Neural progenitor cell (in vitro differentiated cells): Measurements from ENCODE around the gene CD48. TPM values are rescaled to one million over a fixed set of nuclear protein-coding genes. Genes with fewer than 3 reads are reported as not detected.

Source experiments
- DNase-seq: peaks from one replicate; pipeline ENCODE4 v3.0.0-alpha.2; 2016; ENCODE audit warnings: low spot score
- H2AFZ ChIP-seq: fragments of 200-600 bp; sonication (generic); replicated peaks from 2 replicates; pipeline ENCODE4 v1.6.1; 2016; ENCODE audit warnings: antibody characterized with exemption
- H3F3A ChIP-seq: fragments of 200-600 bp; sonication (generic); 2 replicates; pipeline ENCODE4 v1.6.1; 2016; ENCODE audit warnings: antibody characterized with exemption, low read depth
- H3K27ac ChIP-seq: fragments of 200-600 bp; sonication (generic); 2 replicates; pipeline ENCODE4 v1.5.1; 2016; ENCODE audit warnings: mild to moderate bottlenecking
- H3K27me3 ChIP-seq: fragments of 200-600 bp; sonication (generic); 2 replicates; pipeline ENCODE4 v1.6.1; 2016; ENCODE audit warnings: mild to moderate bottlenecking, moderate library complexity
- H3K36me3 ChIP-seq: fragments of 200-600 bp; sonication (generic); 2 replicates; pipeline ENCODE4 v1.5.1; 2016
- H3K4me1 ChIP-seq: fragments of 200-600 bp; sonication (generic); 2 replicates; pipeline ENCODE4 v1.6.1; 2016; ENCODE audit warnings: mixed run types
- H3K4me2 ChIP-seq: fragments of 200-600 bp; sonication (generic); 2 replicates; pipeline ENCODE4 v1.6.1; 2016
- H3K4me3 ChIP-seq: fragments of 200-600 bp; sonication (generic); 2 replicates; pipeline ENCODE4 v1.5.1; 2016
- H3K79me2 ChIP-seq: fragments of 200-600 bp; sonication (generic); 2 replicates; pipeline ENCODE4 v1.6.1; 2016; ENCODE audit warnings: low read depth
- H3K9ac ChIP-seq: fragments of 200-600 bp; sonication (generic); 2 replicates; pipeline ENCODE4 v1.6.1; 2016
- H3K9me3 ChIP-seq: fragments of 200-600 bp; sonication (generic); 2 replicates; pipeline ENCODE4 v1.5.1; 2016; ENCODE audit warnings: low read depth
- H4K20me1 ChIP-seq: fragments of 200-600 bp; sonication (generic); 2 replicates; pipeline ENCODE4 v1.6.1; 2016; ENCODE audit warnings: low read depth
- H3K27ac Mint-ChIP-seq: 3 replicates; pipeline ENCODE4 v1.8.0; 2021; ENCODE audit warnings: mixed read lengths
- H3K27me3 Mint-ChIP-seq: 2 replicates; pipeline ENCODE4 v1.8.0; 2022; ENCODE audit warnings: low read depth, mild to moderate bottlenecking, inconsistent platforms, moderate library complexity, mixed read lengths; ENCODE audit not compliant: insufficient read depth
- H3K36me3 Mint-ChIP-seq: 3 replicates; pipeline ENCODE4 v1.8.0; 2021; ENCODE audit warnings: mixed read lengths
- H3K4me1 Mint-ChIP-seq: 3 replicates; pipeline ENCODE4 v1.8.0; 2021; ENCODE audit warnings: mixed read lengths
- H3K4me3 Mint-ChIP-seq: 3 replicates; pipeline ENCODE4 v1.8.0; 2021; ENCODE audit warnings: mild to moderate bottlenecking, moderate library complexity, mixed read lengths
- H3K9me3 Mint-ChIP-seq: 3 replicates; pipeline ENCODE4 v1.8.0; 2020; ENCODE audit warnings: mixed read lengths
- CTCF ChIP-seq: fragments of 200-600 bp; sonication (generic); IDR thresholded peaks from 2 replicates; pipeline ENCODE4 v1.5.1; 2017; ENCODE audit warnings: antibody characterized with exemption, mild to moderate bottlenecking
- EZH2 ChIP-seq: fragments of 200-600 bp; sonication (generic); IDR thresholded peaks from 2 replicates; pipeline ENCODE4 v1.6.1; 2017; ENCODE audit warnings: antibody characterized with exemption, mild to moderate bottlenecking, moderate library complexity
- EZH2phosphoT487 ChIP-seq: fragments of 200-600 bp; sonication (generic); IDR thresholded peaks from 2 replicates; pipeline ENCODE4 v1.6.1; 2017; ENCODE audit warnings: antibody characterized with exemption
- total RNA-seq: library from RNA; depleted of rRNA; stranded (reverse); fragments of >200 nt; gene quantifications from 2 replicates; pipeline ENCODE4 v1.2.3, GENCODE V29; 2015; ENCODE audit warnings: low replicate concordance

The CD48 gene
- total RNA-seq, 1 donor from 2014 or later, result not detected

GRCh38 chr1:160645386-160646130 lies 66.1 kb downstream of the CD48 start:
- Histone ChIP-seq H3K36me3 (no peaks in the 10 kb centered on the region), H3K4me3 (no peak overlapping the region), H4K20me1 (no peaks in the 10 kb centered on the region), H3K79me2 (no peaks in the 10 kb centered on the region), H3K4me1 (no peaks in the 10 kb centered on the region), H2AFZ (no peak overlapping the region), H3F3A (no peaks in the 10 kb centered on the region), H3K4me2 (no peak overlapping the region), H3K9ac (no peak overlapping the region), H3K27ac (no peak overlapping the region), H3K9me3 (no peaks in the 10 kb centered on the region), H3K27me3 (no peaks in the 10 kb centered on the region)
- Mint-ChIP-seq H3K9me3 (no peaks in the 10 kb centered on the region), H3K4me3 (no peak overlapping the region), H3K27me3 (peaks cover 4% of the 10 kb centered on the region), H3K4me1 (no peaks in the 10 kb centered on the region), H3K27ac (no peak overlapping the region), H3K36me3 (no peaks in the 10 kb centered on the region)
- TF ChIP-seq EZH2phosphoT487 (no peak), EZH2 (no peak), CTCF (no peak)
- DNase-seq, result no peak

GRCh38 chr1:160644399-160644798 lies 67.2 kb downstream of the CD48 start:
- H2AFZ ChIP-seq, result no peak overlapping the region
- peaks cover 4% of the 10 kb centered on the region for H3K27me3 Mint-ChIP-seq

GRCh38 chr1:160643138-160643537 lies 68.5 kb downstream of the CD48 start:
- Histone ChIP-seq H3K9ac (no peak overlapping the region), H3K27me3 (no peaks in the 10 kb centered on the region), H3K4me2 (no peak overlapping the region), H3K27ac (no peak overlapping the region), H3K4me1 (no peaks in the 10 kb centered on the region), H3K79me2 (no peaks in the 10 kb centered on the region), H3K36me3 (no peaks in the 10 kb centered on the region), H2AFZ (no peak overlapping the region), H3K4me3 (no peak overlapping the region), H4K20me1 (no peaks in the 10 kb centered on the region), H3F3A (no peaks in the 10 kb centered on the region), H3K9me3 (no peaks in the 10 kb centered on the region)
- Mint-ChIP-seq H3K4me3 (no peak overlapping the region), H3K36me3 (no peaks in the 10 kb centered on the region), H3K27ac (no peak overlapping the region), H3K9me3 (no peaks in the 10 kb centered on the region), H3K4me1 (no peaks in the 10 kb centered on the region), H3K27me3 (peaks cover 4% of the 10 kb centered on the region)
- TF ChIP-seq CTCF, result no peak
- TF ChIP-seq EZH2phosphoT487, result no peak
- TF ChIP-seq EZH2, result no peak
- no peak for DNase-seq

More at GRCh38 chr1:160644399-160644798, 67.2 kb downstream of the CD48 start:
- no peak overlapping the region for H3K4me2 ChIP-seq
- no peak for TF ChIP-seq EZH2
- TF ChIP-seq EZH2phosphoT487, result no peak
- TF ChIP-seq CTCF, result no peak
- H3K4me3 ChIP-seq, result no peak overlapping the region
- H3K4me3 Mint-ChIP-seq, result no peak overlapping the region
- H3K27me3 ChIP-seq, result no peaks in the 10 kb centered on the region
- DNase-seq, result no peak
- no peaks in the 10 kb centered on the region for H4K20me1 ChIP-seq
- no peaks in the 10 kb centered on the region for H3K4me1 ChIP-seq
- H3K4me1 Mint-ChIP-seq, result no peaks in the 10 kb centered on the region
- H3K79me2 ChIP-seq, result no peaks in the 10 kb centered on the region
- no peaks in the 10 kb centered on the region for H3K9me3 ChIP-seq
- no peak overlapping the region for H3K27ac Mint-ChIP-seq
- no peaks in the 10 kb centered on the region for H3K36me3 Mint-ChIP-seq
- no peaks in the 10 kb centered on the region for H3F3A ChIP-seq
- H3K36me3 ChIP-seq, result no peaks in the 10 kb centered on the region
- H3K9ac ChIP-seq, result no peak overlapping the region
- no peak overlapping the region for H3K27ac ChIP-seq
- no peaks in the 10 kb centered on the region for H3K9me3 Mint-ChIP-seq
